Heart left ventricle (tissue), 13 donors: Measurements from ENCODE around the gene CFAP161.

ENCODE experiments used
- CTCF ChIP-seq, 12 donors: fragments of 200-600 bp; sonication (generic) in 4 of 12; IDR thresholded peaks; one replicate each; pipeline versions ENCODE4 v1.5.0 to v1.8.0; 2018 to 2022; ENCODE audit warnings: antibody characterized with exemption in 12 of 12, mild to moderate bottlenecking in 5 of 12
- POLR2A ChIP-seq, 2 donors: fragments of 450-650 bp; IDR thresholded peaks; one replicate each; pipeline ENCODE4 v1.6.1; 2017; ENCODE audit warnings: antibody characterized with exemption in 2 of 2, mild to moderate bottlenecking in 2 of 2, moderate library complexity in 2 of 2
- donor health status: ischemic (EF 13 %, LVEDD 7.1; RV severe dilation, severe dysfunction).
- donor health status: DM: no; HTN: yes; CAD: no.
- donor health status: DM: no; HTN: no; CAD: no.
- donor health status: ischemic (EF 25% LVEDD 6.9; RV normal size, moderate dysfunction).
- donor health status: ischemic (EF 25% LVEDD 5.7; RV mildly dilated, moderate dysfunction).
- donor health status: ischemic (EF 35%, LVEDD 5.7; RV mildly dilated, moderate dysfunction).
- donor health status: nonischemic (EF 11% LVEDD 7.7; RV severe dilation, severe dysfunction).
- donor health status: DM: yes; HTN: yes; CAD: no.
- donor health status: PGD.
- donor health status: ischemic (EF 29% LVEDD 5.4; RV normal size, mild dysfunction).
- donor health status: nonischemic (EF 23%, LVEDD 6.1; RV moderate dilation, normal function).

- TF ChIP-seq CTCF (IDR thresholded peaks at IDR 0.05), result no peak
- no peak for TF ChIP-seq POLR2A (IDR thresholded peaks at IDR 0.05)
Observed at GRCh38 chr15:81175496-81175895, 41.4 kb downstream of the CFAP161 start.
